ENCODE results near the gene XRCC6.

XRCC6 gene

DNA sequence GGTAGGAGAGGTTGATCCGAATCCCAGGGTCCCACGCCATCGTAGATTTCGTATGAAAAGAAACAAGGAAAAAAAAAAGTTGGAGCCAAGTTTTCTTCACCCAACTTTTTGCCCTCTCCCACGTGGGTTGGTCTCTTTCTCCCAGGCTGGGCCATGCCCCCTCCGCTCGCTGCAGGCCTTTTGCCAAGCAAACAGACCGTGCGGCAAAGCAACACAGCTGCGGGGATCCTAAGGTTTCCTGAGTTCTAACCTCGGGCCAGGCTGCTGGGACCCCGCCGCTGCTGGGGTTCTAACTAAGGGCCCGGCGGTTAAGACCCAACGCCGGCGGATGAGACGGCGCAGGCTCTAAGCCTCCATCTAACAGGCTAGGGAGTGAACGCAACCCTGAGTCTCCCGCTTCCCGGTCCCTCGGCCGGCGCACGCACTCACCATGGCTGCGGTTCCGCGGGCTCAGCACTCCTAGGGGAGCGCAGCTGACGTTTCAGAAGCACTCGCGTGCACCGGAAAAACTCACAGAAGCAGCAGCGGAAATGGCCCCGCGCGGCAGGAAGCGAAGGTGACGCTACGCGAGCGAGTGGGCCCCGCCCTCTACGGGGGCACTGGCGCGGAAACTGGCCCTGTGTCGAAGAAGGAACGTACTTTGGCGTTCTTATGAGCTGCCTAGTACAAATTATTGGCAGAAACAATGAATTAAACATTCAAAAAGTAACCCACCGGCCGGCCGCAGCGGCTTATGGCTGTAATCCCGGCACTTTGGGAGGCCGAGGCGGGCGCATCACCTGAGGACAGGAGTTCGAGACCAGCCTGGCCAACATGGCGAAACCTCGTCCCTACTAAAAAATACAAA, 67.5 kb downstream of the XRCC6 start, which contains the start of gene SNU13:
Gene SNU13, minus strand, starts transcription at position 503 of the 847 bp plus-strand sequence. Its CDS starts 71 bp downstream, at position 432.
- peak; percentile 93 for DNase-seq

DNA sequence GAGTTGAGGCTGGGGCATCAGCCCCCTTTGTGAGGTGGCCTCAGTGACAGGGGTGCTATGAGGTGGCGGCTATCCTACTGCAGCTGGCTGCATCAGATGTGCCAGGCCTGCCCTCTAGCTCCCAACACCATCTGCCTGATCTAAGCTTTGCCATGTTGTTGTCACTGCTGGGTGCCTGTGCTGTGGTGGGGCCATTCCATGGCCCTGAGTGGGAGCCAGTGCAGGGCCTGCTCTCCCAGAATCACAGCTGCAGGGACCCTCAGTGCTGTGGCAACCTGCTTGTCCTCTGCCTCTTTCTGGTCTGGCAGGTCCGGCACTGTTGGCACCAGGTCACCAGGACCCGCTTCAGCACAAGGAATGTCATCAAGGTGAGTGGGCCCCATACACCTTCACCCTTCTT, 69.4 kb downstream of the XRCC6 start:
- DNase-seq = no peak

DNA sequence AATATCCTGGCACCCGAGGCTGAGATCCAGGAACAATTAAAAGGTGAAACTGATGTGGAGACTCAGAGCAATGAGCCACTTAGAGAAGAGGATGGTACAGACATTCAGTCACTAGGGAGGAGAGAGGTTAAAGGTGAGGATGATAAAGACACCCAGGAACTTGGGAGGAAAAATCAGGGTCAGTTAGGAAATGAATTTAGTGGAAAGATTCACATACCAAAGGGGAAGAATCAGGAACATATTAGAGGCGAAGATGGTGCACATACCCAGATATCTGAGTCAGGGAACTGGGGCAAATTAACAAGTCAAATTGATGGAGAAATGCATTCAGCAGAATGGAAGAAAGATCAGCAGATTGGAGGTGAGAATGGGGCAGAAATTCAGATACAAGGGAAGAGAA, 74.1 kb downstream of the XRCC6 start:
- no peak for DNase-seq

DNA sequence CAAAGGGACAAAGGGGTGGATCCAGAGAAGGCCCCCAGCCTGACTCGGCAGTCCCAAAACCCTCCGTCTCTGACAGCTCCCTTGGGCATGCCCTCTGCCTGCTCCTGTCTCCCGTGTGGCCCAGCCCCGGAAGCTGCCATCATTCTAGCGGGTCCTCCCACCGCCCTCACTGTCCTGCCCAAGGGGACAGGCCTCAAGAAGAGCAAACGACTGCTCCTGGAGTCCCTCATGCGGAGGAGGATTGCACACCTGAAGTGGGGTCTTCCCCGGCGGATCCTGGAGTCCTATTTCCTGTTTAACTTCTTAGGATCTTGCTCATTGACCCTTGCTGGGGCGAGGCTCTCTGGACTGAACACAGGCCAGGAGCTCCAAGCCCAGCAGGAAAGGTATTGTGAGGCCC, 75.6 kb downstream of the XRCC6 start:
- DNase-seq = no peak

DNA sequence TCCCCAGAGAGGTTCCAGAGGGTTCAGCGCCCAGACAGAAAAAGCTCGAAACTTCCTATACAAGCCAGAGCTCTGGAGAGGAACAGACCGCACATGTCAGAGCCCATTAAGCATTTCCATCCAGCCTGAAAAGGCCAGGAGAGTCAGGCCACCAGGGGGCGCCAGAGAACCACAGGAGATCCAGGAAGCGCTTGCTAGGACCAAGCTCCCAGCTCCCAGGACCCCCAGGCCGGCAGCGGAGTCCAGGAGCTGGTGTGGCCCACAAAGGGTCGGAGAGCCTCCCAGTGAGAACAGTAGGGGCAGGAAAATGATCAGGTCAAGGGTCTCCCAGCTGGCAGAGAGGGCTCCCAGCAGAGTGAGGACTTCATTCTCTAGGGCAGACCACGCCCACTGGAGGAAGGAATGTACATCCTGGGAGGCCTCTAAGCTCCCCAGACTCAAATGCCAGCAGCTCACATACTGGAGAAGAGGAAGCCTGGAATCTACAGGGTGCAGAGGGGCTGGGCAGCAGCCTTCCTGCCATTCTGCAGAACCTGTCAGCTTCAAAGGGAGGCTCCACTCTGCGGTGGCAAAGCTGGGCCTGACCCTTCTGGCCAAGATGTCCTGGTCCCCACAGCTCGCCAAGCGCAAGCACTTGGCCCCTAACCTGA, 76.2 kb downstream of the XRCC6 start:
- peak; percentile 96 for DNase-seq

DNA sequence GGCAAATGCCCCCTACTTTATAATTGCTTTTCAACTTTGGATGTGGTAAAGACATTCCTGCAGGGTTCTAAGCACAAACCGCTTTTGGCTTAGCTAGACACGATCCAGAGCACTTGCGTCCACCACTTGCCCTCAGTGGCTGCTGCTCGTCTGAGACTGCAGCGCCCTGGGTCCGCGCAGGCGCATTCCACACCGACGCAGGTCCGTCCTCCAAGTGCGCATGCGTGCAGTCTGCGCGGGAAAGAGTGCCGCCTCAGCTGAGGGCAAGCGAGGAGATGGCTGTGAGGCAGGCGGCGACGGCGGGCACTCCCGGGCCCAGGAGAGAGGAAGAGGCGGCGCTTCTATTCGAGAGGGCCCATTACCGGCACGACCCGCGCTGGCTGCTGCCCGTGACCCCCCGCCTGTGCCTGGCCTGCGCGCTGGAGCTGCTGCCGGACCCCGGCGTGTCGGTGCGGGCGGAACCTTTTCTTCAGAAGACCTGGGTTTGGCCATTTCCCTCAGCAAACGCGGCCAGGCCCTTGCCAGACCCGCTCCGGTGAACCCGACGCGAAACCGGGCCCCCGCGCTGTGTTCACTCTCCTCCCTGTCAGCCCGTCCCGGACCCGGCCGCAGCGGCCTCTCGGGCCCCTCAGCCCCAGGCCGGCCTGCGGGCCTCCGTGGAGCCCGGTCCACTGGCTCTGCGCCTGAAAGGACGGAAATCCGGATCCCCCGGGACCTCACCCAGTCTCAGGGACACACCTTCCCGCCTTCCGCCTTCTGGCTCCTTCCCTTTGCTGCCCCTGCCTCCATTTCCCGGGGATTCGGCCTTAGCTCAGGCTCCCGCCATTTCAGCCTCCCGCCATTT, 78.4 kb downstream of the XRCC6 start, which contains the start of gene MEI1:
Gene MEI1, plus strand, starts transcription at position 240 of the 844 bp plus-strand sequence. Its CDS starts 36 bp downstream, at position 276.
- DNase-seq = peak; percentile 67

DNA sequence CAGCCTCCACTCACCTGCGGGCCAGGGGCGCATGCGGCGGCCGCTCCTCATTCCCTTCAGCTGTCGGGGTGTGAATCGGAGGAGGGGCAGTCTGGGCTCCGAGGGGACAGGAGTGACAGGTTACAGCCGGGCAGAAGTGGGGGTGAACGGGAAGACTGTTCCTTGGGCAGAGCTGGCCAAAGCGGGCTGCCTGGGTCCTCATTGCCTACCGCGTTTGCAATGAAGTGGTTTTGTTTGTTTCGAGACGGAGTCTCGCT, 78.9 kb downstream of the XRCC6 start:
- no peak for DNase-seq

DNA sequence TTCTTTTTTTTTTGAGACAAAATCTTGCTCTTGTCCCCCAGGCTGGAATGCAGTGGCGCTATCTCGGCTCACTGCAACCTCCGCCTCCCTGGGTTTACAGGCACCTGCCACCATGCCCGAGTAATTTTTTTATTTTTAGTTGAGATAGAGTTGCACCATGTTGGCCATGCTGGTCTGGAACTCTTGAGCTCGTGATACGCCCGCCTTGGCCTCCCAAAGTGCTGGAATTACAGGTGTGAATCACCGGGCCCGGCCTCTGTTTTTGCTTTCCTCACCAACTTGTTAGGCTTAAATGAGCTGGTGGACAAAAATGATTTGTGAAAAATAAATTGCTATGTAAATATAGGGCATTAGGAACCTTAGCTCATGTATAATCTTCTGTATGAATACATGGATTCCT, 81.7 kb downstream of the XRCC6 start:
- DNase-seq = no peak

DNA sequence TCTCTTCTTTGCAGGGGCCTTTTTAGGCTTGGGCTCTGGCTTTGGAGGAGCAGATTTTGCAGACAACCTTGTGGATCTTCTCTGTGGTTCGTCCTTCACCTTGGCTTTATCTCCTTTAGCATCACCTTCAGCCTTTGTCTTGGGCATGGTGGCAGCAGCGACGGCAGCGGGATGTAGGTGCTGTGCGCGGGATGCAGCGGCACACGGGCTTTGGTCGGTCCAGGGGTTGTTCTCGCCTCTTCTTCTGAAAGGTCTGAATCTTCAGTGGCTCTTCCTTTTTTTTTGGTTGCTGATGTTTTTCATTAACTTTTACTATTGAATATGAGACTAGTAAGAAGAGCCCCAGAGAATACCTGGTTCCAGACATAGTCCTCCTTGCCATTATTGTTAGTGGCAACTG, 88.2 kb downstream of the XRCC6 start:
- no peak for DNase-seq

DNA sequence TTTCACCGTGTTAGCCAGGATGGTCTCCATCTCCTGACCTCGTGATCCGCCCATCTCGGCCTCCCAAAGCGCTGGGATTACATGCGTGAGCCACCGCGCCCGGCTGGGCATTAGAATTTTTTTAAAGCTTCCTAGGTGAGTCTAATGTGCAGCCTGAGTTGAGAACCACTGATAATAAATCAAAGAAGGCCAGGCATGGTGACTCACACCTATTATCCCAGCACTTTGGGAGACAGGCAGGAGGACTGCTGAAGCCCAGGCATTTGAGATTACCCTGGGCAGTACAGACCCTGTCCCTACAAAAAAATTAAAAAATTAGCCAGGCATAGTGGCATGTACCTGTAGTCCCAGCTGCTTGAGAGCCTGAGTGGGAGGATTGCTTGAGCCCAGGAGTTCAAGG, 91.9 kb downstream of the XRCC6 start:
- peak; percentile 88 for DNase-seq
